Stimulated activated naive B cell treated with anti-CD40 and anti-IgM and Interleukin-4, amounts not matched to agents 10 μg/mL and 1 μg/mL and 100 μg/mL, for 72 hours (primary cell): ENCODE data around the gene CRYBA1.
A peak's percentile ranks its signal among the peaks of the same experiment; 100 is the strongest.
"Not testable (repeated sequence)": the region's sequence is repeated elsewhere in the genome, so short reads cannot be mapped to it uniquely, and the experiment has no call there.

Experiments
- ATAC-seq, 2 donors: fragments of 150-1000 bp; cut with Tn5 transposase; replicated peaks; 2 replicates each; pipeline ENCODE4 v1.10.0; 2021; ENCODE audit warnings: moderate library complexity in 1 of 2
- DNase-seq: peaks from one replicate; pipeline ENCODE4 v3.0.0; 2021
- H3K27ac Mint-ChIP-seq: one replicate; pipeline ENCODE4 v1.8.0; 2022; ENCODE audit warnings: mild to moderate bottlenecking, mixed read lengths
- H3K27me3 Mint-ChIP-seq, 2 donors: one replicate each; pipeline ENCODE4 v1.8.0; 2022; ENCODE audit warnings: mixed read lengths in 2 of 2
- H3K36me3 Mint-ChIP-seq, 2 donors: one replicate each; pipeline ENCODE4 v1.8.0; 2022; ENCODE audit warnings: mixed read lengths in 2 of 2, mild to moderate bottlenecking in 1 of 2
- H3K4me1 Mint-ChIP-seq, 2 donors: one replicate each; pipeline ENCODE4 v1.8.0; 2022; ENCODE audit warnings: mixed read lengths in 2 of 2, mild to moderate bottlenecking in 1 of 2
- H3K4me3 Mint-ChIP-seq, 2 donors: one replicate each; pipeline ENCODE4 v1.8.0; 2022; ENCODE audit warnings: mild to moderate bottlenecking in 2 of 2, mixed read lengths in 2 of 2, moderate library complexity in 1 of 2
- H3K9me3 Mint-ChIP-seq, 2 donors: one replicate each; pipeline ENCODE4 v1.8.0; 2022; ENCODE audit warnings: mixed read lengths in 2 of 2, mild to moderate bottlenecking in 1 of 2

CRYBA1 gene

DNA sequence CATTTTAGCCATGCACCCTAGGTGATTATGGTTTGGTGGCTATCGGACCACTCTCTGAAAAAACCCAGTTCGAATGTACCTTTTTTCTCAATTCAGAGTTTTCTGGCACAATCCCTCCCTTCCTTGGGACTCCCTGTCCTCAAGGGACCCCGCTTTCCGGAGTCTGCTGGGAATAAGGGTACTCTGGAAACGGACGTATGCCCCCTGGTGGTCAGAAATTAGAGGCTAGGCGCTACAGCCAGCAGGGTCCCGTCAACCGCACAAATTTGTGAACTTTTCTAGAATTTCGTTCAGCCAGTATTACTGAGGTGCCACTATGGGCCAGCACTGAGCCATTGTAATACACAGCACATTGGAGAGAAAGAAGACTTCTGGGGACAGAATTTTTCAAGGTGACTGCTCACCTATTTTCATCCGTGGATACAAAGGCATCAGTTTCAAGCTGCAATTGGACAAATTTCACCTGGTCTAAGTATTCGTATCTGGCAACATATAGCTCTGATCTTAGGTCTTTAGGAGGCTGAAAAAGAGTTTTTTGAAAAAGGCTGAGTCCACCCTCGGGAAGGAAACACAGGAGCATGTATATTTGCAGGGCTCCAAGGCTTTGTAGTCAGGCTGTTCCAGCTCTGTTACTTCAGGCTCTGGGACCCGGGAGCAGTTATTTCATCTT lies 27.1 kb upstream of the CRYBA1 start:
- no peaks in the 10 kb centered on the region for H3K9me3 Mint-ChIP-seq
- H3K4me3 Mint-ChIP-seq, result no peak overlapping the region
- DNase-seq, result peak; percentile 54
- H3K4me1 Mint-ChIP-seq, result peaks cover 3 to 9% of the 10 kb centered on the region in 2 donors
- H3K27me3 Mint-ChIP-seq, result no peaks in the 10 kb centered on the region
- H3K27ac Mint-ChIP-seq, result no peak overlapping the region
- no peaks in the 10 kb centered on the region for H3K36me3 Mint-ChIP-seq
- peak; percentile 94 to 98 for ATAC-seq

- H3K36me3 Mint-ChIP-seq, H3K27ac Mint-ChIP-seq, H3K27me3 Mint-ChIP-seq, DNase-seq, H3K9me3 Mint-ChIP-seq, ATAC-seq, H3K4me3 Mint-ChIP-seq: not testable (repeated sequence)
- peaks cover 7 to 14% of the 10 kb centered on the region in 2 donors for H3K4me1 Mint-ChIP-seq
These were observed 25.3 kb upstream of the CRYBA1 start for GRCh38 chr17:29221338-29221737.

DNA sequence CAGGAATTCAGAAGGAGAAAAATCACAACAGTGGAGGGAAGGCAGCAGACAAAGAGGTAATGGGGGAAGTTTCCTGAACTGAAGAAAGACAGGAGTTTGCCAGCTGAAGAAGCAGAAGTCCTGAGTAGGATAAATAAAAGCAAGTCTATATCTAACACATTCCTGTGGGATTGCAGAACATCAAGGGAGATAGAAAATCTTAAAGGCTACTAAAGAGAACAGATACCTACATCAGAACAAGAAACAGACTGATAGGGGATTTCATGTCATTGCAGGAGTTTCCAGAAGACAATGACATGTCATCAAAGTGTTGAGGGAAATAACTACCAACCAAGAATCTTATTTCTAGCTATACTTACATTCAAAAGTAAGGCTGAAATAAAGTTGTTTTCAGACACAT lies 21.3 kb upstream of the CRYBA1 start:
- ATAC-seq (no peak), DNase-seq (no peak)

GRCh38 chr17:29233301-29233700 lies 13.4 kb upstream of the CRYBA1 start:
- H3K9me3 Mint-ChIP-seq, result no peaks in the 10 kb centered on the region
- peaks cover 0 to 3% of the 10 kb centered on the region in 2 donors for H3K36me3 Mint-ChIP-seq
- no peak overlapping the region for H3K27ac Mint-ChIP-seq
- H3K4me1 Mint-ChIP-seq, result no peaks in the 10 kb centered on the region
- DNase-seq (no peak), ATAC-seq (no peak)
- no peak overlapping the region for H3K4me3 Mint-ChIP-seq
- no peaks in the 10 kb centered on the region for H3K27me3 Mint-ChIP-seq

More for the DNA sequence above, 21.3 kb upstream of the CRYBA1 start:
- Mint-ChIP-seq H3K36me3 (no peaks in the 10 kb centered on the region), H3K27ac (no peak overlapping the region), H3K4me3 (no peak overlapping the region), H3K4me1 (peaks cover 4 to 5% of the 10 kb centered on the region in 2 donors), H3K27me3 (no peaks in the 10 kb centered on the region), H3K9me3 (no peaks in the 10 kb centered on the region)

GRCh38 chr17:29234972-29235371 lies 11.7 kb upstream of the CRYBA1 start:
- not testable (repeated sequence) for DNase-seq

DNA sequence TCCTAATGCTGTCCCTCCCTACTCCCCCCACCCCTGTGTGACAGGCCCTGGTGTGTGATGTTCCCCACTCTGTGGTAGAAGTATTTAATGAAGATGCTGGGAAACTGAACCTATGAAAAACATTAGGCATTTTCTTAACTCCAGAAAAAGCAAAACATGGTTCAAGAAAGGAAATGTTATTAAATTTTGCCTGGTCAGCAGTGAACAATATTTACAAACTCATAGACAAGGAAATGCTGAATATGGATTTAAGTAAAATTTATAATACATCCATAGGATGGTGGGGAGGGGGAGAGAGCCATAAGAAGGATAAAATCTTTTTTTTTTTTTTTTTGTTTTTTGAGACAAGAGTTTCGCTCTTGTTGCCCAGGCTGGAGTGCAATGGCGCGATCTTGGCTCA lies 10.8 kb upstream of the CRYBA1 start:
- Mint-ChIP-seq H3K4me3 (no peak overlapping the region), H3K4me1 (no peaks in the 10 kb centered on the region), H3K27me3 (no peaks in the 10 kb centered on the region), H3K36me3 (peaks cover 0 to 3% of the 10 kb centered on the region in 2 donors), H3K27ac (no peak overlapping the region), H3K9me3 (no peaks in the 10 kb centered on the region)
- ATAC-seq (no peak), DNase-seq (no peak)

More at GRCh38 chr17:29234972-29235371, 11.7 kb upstream of the CRYBA1 start:
- H3K27me3 Mint-ChIP-seq, H3K9me3 Mint-ChIP-seq, H3K27ac Mint-ChIP-seq, ATAC-seq, H3K36me3 Mint-ChIP-seq, H3K4me3 Mint-ChIP-seq, H3K4me1 Mint-ChIP-seq: not testable (repeated sequence)

DNA sequence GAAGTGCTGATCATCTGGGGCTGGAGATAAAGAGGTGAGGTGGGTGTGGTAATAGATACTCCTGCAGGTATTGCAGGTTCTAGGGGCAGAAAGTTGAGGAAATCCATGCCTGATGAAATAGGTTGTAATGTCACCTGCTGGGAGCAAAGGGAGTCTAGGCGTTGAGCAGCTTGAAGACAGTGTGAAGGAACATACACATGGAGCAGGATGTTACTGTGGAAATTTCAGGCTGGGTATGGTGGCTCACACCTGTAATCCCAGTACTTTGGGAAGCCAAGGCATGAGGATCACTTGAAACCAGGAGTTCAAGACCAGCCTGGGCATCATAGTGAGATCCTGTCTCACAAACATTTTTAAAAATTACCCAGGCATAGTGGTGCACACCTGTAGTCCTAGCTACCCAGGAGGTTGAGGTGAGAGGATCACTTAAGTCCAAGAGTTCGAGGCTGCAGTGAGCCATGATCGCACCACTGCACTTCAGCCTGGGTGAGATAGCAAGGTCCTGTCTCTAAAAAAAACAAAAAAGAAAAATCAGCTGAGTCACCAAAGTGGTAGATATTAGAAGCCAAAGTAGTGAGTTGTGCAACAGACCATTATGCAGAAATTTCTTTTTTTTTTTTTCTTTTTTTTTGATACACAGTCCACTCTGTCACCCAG lies 9.1 kb upstream of the CRYBA1 start:
- Mint-ChIP-seq H3K4me1 (no peaks in the 10 kb centered on the region), H3K36me3 (peaks cover 0 to 3% of the 10 kb centered on the region in 2 donors), H3K9me3 (no peaks in the 10 kb centered on the region), H3K27ac (no peak overlapping the region), H3K4me3 (no peak overlapping the region), H3K27me3 (no peaks in the 10 kb centered on the region)
- ATAC-seq, result no peak
- no peak for DNase-seq

DNA sequence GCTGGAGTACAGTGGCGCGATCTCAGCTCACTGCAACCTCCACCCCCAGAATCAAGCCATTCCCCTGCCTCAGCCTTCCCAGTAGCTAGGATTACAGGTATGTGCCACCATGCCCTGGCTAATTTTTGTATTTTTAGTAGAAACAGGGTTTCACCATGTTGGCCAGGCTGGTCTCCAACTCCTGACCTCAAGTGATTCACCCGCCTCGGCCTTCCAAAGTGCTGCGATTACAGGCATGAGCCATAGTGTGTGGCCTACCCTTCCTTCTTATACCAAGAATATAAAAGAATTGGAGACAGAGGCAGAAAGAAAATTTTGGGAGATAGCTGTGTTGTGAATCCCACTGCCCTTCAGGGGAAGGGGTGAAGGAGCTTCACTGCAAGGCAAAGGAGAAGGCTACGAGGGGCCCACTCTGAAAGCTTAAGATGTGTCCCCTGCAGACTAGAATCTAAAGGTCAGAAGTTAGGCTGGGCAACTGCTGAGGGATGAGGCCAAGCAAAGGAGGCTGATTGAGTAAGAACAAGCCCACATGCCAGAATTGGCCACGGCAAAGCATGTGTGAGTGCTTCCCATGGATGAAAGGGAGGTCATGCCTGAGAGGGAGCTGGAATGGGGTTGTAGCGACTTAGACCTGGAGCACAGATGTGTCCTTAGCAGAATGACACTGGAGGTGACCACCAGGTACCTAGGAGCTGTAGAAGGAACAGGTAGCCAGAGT lies 8.4 kb upstream of the CRYBA1 start:
- H3K27me3 Mint-ChIP-seq, result no peaks in the 10 kb centered on the region
- ATAC-seq (no peak), DNase-seq (no peak)
- H3K4me1 Mint-ChIP-seq, result no peaks in the 10 kb centered on the region
- H3K9me3 Mint-ChIP-seq, result no peaks in the 10 kb centered on the region
- no peak overlapping the region for H3K27ac Mint-ChIP-seq
- no peak overlapping the region for H3K4me3 Mint-ChIP-seq
- H3K36me3 Mint-ChIP-seq, result peaks cover 0 to 3% of the 10 kb centered on the region in 2 donors

- ATAC-seq, result no peak
- peaks cover 0 to 3% of the 10 kb centered on the region in 2 donors for H3K36me3 Mint-ChIP-seq
- no peaks in the 10 kb centered on the region for H3K27me3 Mint-ChIP-seq
- H3K4me3 Mint-ChIP-seq, result no peak overlapping the region
- no peaks in the 10 kb centered on the region for H3K4me1 Mint-ChIP-seq
- H3K9me3 Mint-ChIP-seq, result no peaks in the 10 kb centered on the region
- DNase-seq, result no peak
- no peak overlapping the region for H3K27ac Mint-ChIP-seq
These were observed 6.2 kb upstream of the CRYBA1 start for GRCh38 chr17:29240477-29240876.

GRCh38 chr17:29240968-29241963 lies 5.4 kb upstream of the CRYBA1 start:
- DNase-seq (no peak), ATAC-seq (no peak)
- H3K9me3 Mint-ChIP-seq, result no peaks in the 10 kb centered on the region
- no peaks in the 10 kb centered on the region for H3K4me1 Mint-ChIP-seq
- peaks cover 0 to 3% of the 10 kb centered on the region in 2 donors for H3K36me3 Mint-ChIP-seq
- no peak overlapping the region for H3K27ac Mint-ChIP-seq
- no peaks in the 10 kb centered on the region for H3K27me3 Mint-ChIP-seq
- no peak overlapping the region for H3K4me3 Mint-ChIP-seq

DNA sequence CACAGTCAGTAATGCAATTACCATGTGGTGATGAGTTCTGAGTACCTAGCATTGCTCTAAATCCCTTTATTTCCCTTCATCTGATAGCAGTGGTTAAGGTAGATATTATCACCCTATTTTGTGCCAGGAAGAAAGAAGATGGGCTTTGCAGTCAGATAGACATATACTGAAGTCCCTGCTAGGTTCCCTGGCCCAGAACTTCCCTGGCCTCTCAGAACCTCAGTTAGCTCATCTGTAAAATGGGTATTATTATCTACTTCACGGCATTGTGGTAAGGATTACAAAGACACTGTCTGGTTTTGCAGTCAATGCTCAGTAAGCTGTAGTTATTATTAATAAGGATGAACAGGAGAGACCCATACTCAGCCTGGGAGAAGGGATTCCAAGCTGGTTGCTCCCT lies 4.6 kb upstream of the CRYBA1 start:
- H3K9me3 Mint-ChIP-seq, result no peaks in the 10 kb centered on the region
- DNase-seq (no peak), ATAC-seq (no peak)
- peaks cover 0 to 3% of the 10 kb centered on the region in 2 donors for H3K36me3 Mint-ChIP-seq
- no peaks in the 10 kb centered on the region for H3K27me3 Mint-ChIP-seq
- H3K27ac Mint-ChIP-seq, result no peak overlapping the region
- no peak overlapping the region for H3K4me3 Mint-ChIP-seq
- peaks cover 0 to 7% of the 10 kb centered on the region in 2 donors for H3K4me1 Mint-ChIP-seq

DNA sequence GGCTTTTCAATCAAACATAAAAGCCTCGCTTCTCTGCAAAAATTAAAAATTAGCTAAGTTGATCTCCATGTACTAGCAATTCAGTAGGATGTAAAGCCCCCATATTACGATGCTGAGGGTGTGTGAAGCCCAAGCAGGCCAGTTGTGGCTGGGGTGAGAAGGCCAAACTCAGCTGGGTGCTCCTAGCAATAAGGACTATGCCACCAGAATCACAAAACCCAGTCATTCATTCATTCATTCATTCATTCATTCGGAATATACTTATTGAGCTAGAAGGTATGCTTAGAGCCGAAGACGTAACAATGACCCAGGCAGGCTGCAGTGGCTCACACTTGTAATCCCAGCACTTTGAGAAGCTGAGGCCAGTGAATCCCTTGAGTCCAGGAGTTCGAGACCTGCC lies 3.9 kb upstream of the CRYBA1 start:
- ATAC-seq (no peak), DNase-seq (no peak)
- Mint-ChIP-seq H3K4me1 (peaks cover 4 to 11% of the 10 kb centered on the region in 2 donors), H3K27ac (no peak overlapping the region), H3K27me3 (no peaks in the 10 kb centered on the region), H3K4me3 (no peak overlapping the region), H3K36me3 (peaks cover 0 to 1% of the 10 kb centered on the region in 2 donors), H3K9me3 (no peaks in the 10 kb centered on the region)

DNA sequence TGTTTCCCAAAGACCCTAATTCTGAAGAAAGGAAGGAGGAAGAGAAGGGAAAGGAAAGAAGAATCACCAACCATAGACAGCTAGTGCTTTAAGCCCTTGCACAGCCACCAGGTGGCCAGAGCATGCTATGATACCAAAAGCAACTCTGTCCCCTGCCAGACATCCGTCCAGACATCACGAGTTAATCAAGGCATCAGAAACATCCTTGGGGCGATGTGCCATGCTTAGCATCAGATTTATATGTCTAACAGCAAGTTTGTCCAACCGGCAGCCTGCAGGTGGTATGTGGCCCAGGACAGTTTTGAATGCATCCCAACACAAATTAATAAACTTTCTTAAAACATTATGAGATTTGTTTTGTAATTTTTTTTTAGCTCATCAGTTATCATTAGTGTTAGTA lies 2.9 kb upstream of the CRYBA1 start:
- H3K27me3 Mint-ChIP-seq, result no peaks in the 10 kb centered on the region

DNA sequence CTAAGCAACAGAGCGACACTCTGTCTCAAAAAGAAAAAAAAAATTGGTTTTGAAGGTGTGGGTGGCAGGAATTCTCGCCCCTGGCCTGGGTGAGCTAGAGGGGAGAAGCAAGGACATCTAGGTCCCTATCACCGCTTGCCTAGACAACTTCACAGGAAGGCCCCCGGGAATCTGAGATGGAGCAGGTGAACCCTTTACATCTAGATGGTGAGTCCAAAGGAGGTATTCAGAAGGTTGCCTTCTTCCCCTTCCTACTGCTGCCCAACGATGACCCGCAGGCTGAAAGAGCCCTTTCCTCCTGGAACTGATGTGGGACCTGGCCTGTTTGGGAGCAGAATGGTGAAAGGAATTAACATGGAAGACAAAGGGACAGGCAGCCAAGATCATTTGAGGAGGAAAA lies 1.3 kb upstream of the CRYBA1 start:
- H3K36me3 Mint-ChIP-seq, result peaks cover 0 to 1% of the 10 kb centered on the region in 2 donors

More for the DNA sequence above, 2.9 kb upstream of the CRYBA1 start:
- DNase-seq (no peak), ATAC-seq (no peak)
- Mint-ChIP-seq H3K4me3 (no peak overlapping the region), H3K9me3 (no peaks in the 10 kb centered on the region), H3K36me3 (peaks cover 0 to 1% of the 10 kb centered on the region in 2 donors), H3K4me1 (peaks cover 4 to 11% of the 10 kb centered on the region in 2 donors), H3K27ac (no peak overlapping the region)

More for the DNA sequence above, 1.3 kb upstream of the CRYBA1 start:
- no peak overlapping the region for H3K27ac Mint-ChIP-seq
- ATAC-seq, result no peak
- H3K4me3 Mint-ChIP-seq, result no peak overlapping the region
- no peak for DNase-seq
- H3K27me3 Mint-ChIP-seq, result no peaks in the 10 kb centered on the region
- peaks cover 4 to 11% of the 10 kb centered on the region in 2 donors for H3K4me1 Mint-ChIP-seq
- H3K9me3 Mint-ChIP-seq, result no peaks in the 10 kb centered on the region
